Activated CD4-positive, alpha-beta memory T cell treated with anti-CD3 and anti-CD28 coated beads, Interleukin-2, amount 10 ng/mL, durations not matched to agents 7 days and 5 days (primary cell): ENCODE data around the gene ARHGAP6. TPM values are rescaled to one million over a fixed set of nuclear protein-coding genes. Genes with fewer than 3 reads are reported as not detected.

ENCODE experiments used
- CTCF ChIA-PET: fragments of 350-600 bp; sonication (Branson Sonifier 250); formaldehyde crosslinking; loops from one replicate; lab custom pipeline; 2021; ENCODE audit warnings: antibody characterized with exemption, inconsistent platforms; lab: Charles Lee
- POLR2A ChIA-PET: fragments of 350-600 bp; sonication (Branson Sonifier 250); formaldehyde crosslinking; loops from one replicate; lab custom pipeline; 2021; ENCODE audit warnings: antibody characterized with exemption; lab: Charles Lee
- DNase-seq: peaks from one replicate; pipeline ENCODE4 v3.0.0-alpha.2; 2020
- H3K27ac Mint-ChIP-seq: one replicate; pipeline ENCODE4 v1.8.0; 2021; ENCODE audit warnings: mild to moderate bottlenecking, mixed read lengths
- H3K27me3 Mint-ChIP-seq: one replicate; pipeline ENCODE4 v1.8.0; 2021; ENCODE audit warnings: mixed read lengths
- H3K36me3 Mint-ChIP-seq: one replicate; pipeline ENCODE4 v1.8.0; 2021; ENCODE audit warnings: low read depth, mixed read lengths
- H3K4me1 Mint-ChIP-seq: one replicate; pipeline ENCODE4 v1.8.0; 2021; ENCODE audit warnings: mixed read lengths
- H3K4me3 Mint-ChIP-seq: one replicate; pipeline ENCODE4 v1.8.0; 2021; ENCODE audit warnings: mild to moderate bottlenecking, mixed read lengths
- H3K9me3 Mint-ChIP-seq: one replicate; pipeline ENCODE4 v1.8.0; 2021; ENCODE audit warnings: mixed read lengths
- total RNA-seq, 2 experiments: library from RNA; stranded (reverse); gene quantifications; one replicate each; pipeline ENCODE4 v1.2.3, GENCODE V29; 2021

ARHGAP6 gene
- total RNA-seq, 2 experiments from 2014 or later = not detected

DNA sequence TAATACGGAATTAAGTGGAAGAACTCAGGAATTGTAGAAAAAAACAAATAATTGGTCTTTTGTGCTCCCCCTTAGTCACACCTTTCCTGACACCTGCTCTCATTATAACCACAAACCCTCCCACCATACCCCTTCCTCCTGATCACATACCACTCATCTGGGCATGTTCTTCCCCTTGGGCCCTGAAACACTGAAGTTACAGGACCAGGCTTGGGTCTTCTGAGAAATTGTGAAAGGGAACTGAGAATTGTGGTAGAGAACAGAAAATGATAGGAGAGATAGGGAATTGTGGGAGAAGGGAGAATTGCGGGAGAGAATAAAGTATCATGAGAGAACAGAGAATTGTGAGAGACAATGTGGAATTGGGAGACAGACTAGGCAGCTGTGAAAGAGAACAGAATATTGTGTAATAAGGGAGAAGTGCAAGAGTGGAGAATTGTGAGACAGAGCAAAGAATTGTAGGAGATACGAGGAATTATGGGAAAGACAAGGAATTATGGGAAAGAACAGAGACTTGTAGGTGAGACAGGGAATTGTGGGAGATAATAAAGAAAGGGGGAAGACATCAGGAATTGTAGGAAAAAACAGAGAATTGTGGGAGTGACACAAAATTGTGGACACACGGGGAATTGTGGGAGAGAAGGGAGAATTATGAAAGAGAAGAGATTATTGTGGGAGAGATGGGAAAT lies 557.3 kb downstream of the ARHGAP6 start:
- H3K27me3 Mint-ChIP-seq = no peaks in the 10 kb centered on the region
- no peak overlapping the region for H3K27ac Mint-ChIP-seq
- CTCF ChIA-PET = no interaction called here
- POLR2A ChIA-PET = no interaction called here
- no peaks in the 10 kb centered on the region for H3K9me3 Mint-ChIP-seq
- no peak overlapping the region for H3K4me3 Mint-ChIP-seq
- H3K36me3 Mint-ChIP-seq = peaks cover 12% of the 10 kb centered on the region
- no peak for DNase-seq
- H3K4me1 Mint-ChIP-seq = peaks cover 16% of the 10 kb centered on the region

DNA sequence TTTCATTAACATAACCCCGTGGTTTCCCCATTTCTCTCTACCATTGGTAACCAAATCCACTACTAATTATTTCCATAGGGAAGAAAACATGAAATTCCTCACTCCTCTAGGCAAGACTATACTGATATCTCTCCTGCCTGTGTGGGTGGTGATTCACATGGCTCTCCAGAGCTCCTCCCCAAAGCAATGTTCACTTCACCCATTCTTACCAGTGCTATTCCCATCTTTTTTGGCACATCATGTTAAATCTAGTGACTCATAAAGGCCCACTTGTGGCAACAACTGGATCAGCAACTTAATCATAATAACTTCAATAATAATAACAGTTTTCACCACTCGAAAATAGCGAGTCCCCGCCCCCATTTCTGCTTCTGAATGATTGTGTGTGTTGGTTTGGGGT lies 560.6 kb downstream of the ARHGAP6 start:
- CTCF ChIA-PET = no interaction called here
- H3K27ac Mint-ChIP-seq = no peak overlapping the region
- no peaks in the 10 kb centered on the region for H3K9me3 Mint-ChIP-seq
- peaks cover 7% of the 10 kb centered on the region for H3K36me3 Mint-ChIP-seq
- POLR2A ChIA-PET = no interaction called here
- peaks cover 5% of the 10 kb centered on the region for H3K4me1 Mint-ChIP-seq
- no peaks in the 10 kb centered on the region for H3K27me3 Mint-ChIP-seq
- H3K4me3 Mint-ChIP-seq = no peak overlapping the region
- DNase-seq = no peak

DNA sequence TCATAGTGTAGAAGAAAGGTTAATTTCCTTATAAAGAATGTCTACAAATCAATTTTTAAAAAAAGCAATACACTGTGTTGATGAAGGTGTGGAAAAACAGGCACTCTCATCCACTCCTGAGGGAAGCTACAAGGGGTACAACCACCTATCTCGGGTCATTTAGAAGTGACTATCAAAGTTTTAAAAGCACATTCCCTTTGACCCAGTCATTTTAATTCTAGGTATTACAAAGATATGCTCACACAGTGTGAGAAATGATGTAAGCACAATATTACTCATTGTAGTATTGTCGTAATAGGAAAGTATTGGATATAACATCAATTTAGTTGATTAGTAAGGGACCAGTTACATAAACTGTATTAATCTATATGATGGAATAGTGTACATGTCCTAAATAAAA lies 562.0 kb downstream of the ARHGAP6 start:
- H3K27me3 Mint-ChIP-seq = no peaks in the 10 kb centered on the region
- POLR2A ChIA-PET = no interaction called here
- DNase-seq = no peak
- peaks cover 7% of the 10 kb centered on the region for H3K36me3 Mint-ChIP-seq
- H3K27ac Mint-ChIP-seq = no peak overlapping the region
- H3K9me3 Mint-ChIP-seq = no peaks in the 10 kb centered on the region
- no peak overlapping the region for H3K4me3 Mint-ChIP-seq
- H3K4me1 Mint-ChIP-seq = peaks cover 5% of the 10 kb centered on the region
- CTCF ChIA-PET = no interaction called here

DNA sequence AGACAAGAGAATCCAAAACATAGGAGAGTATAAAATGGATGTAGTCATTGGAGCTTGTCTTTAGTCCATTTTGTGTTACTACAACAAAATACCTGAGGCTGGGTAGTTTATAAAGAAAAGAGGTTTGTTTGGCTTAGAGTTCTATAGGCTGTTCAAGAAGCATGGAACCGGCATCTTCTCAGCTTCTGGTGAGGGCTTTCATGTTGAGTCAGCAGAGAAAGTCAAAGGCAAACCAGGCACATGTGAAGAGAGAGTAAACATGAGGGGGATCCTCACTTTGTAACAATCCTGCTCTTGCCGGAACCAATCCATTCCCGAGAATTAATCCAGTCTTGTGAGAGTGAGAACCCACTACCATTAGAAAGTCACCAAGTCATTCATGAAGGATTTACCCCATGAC lies 562.7 kb downstream of the ARHGAP6 start:
- Mint-ChIP-seq H3K36me3 (peaks cover 7% of the 10 kb centered on the region), H3K9me3 (no peaks in the 10 kb centered on the region), H3K27me3 (no peaks in the 10 kb centered on the region), H3K4me1 (peaks cover 5% of the 10 kb centered on the region), H3K4me3 (no peak overlapping the region), H3K27ac (no peak overlapping the region)
- POLR2A ChIA-PET = no interaction called here
- CTCF ChIA-PET = no interaction called here
- no peak for DNase-seq

DNA sequence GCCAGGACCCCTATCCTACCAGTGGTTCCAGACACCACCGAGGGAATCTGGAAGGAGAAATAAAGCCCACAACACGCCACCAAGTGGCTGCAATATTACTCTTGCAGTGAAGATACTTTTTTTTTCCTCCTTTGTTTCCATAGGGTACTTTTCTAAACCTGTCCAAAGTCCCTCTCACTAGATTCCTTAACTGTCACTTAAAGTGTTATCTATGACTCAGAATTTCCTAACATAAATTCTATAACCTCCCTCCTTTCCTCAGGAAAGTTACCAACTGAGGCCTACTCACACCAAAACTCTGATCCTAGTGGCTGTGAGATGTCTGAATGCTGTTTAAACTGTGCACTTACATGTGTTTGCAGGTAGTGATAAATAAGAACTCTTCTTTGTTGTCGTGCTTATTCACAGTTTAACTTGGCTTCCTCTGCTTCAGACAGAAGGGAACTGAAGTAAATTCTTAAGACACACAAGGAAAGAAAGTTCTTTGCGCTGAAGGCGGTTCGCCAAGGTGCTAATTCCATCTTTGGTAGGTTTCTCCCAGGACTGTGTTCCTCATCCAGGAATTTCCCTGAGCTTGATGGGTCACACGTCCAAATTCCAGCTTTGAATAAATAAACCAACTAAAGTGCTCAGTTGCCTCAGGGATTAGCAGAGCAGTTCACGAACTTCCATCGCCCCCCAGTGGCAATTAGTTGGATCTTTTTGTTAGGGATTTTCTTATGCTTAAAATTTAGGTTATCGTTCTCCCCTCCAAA lies 565.3 kb downstream of the ARHGAP6 start:
- H3K27me3 Mint-ChIP-seq = no peaks in the 10 kb centered on the region

DNA sequence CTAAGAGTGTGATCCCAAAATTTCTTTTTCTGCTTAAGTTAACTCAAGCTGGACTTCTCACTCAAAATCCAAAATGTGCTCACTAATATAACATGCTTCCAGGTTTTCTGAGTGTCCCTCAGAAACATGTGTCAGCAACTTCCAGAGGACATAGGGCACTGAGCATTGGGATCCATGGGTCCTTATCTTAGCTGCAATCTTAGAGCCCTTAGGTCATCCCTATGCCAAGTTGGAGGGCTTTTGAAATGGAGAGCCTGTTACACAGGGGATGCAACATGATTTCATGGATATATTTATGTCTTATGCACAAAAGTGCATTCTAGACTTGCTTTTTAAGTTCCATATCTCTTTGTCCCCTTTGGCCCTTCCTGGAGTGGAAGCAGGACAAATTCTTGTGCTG lies 566.3 kb downstream of the ARHGAP6 start:
- Mint-ChIP-seq H3K4me1 (peaks cover 5% of the 10 kb centered on the region), H3K9me3 (no peaks in the 10 kb centered on the region), H3K27ac (no peak overlapping the region), H3K27me3 (no peaks in the 10 kb centered on the region), H3K36me3 (no peaks in the 10 kb centered on the region), H3K4me3 (no peak overlapping the region)
- CTCF ChIA-PET = no interaction called here
- POLR2A ChIA-PET = no interaction called here
- no peak for DNase-seq

More for the DNA sequence above, 565.3 kb downstream of the ARHGAP6 start:
- CTCF ChIA-PET = no interaction called here
- H3K4me1 Mint-ChIP-seq = peaks cover 5% of the 10 kb centered on the region
- no peaks in the 10 kb centered on the region for H3K36me3 Mint-ChIP-seq
- H3K27ac Mint-ChIP-seq = no peak overlapping the region
- H3K4me3 Mint-ChIP-seq = no peak overlapping the region
- no peaks in the 10 kb centered on the region for H3K9me3 Mint-ChIP-seq
- DNase-seq = no peak
- POLR2A ChIA-PET = no interaction called here

DNA sequence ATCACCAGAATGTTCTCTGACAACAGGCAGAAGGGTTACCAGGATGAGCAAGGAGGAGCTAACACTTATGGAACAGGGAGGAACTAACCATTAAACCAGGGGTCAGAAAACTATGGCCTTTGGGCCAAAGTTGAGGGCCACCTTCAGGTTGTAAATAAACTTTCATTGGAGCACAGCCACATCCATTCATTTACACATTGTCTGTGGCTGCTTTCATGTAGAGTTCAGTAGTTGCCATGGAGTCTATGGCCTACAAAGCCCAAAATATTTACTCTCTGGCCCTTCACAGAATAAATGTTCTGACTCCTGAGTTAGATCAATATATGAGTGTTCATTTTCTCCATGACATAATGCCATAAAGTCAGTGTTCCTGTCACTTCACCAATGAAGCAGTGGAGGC lies 567.8 kb downstream of the ARHGAP6 start:
- Mint-ChIP-seq H3K27ac (no peak overlapping the region), H3K27me3 (no peaks in the 10 kb centered on the region), H3K36me3 (no peaks in the 10 kb centered on the region), H3K9me3 (no peaks in the 10 kb centered on the region), H3K4me3 (no peak overlapping the region), H3K4me1 (peaks cover 2% of the 10 kb centered on the region)
- DNase-seq = no peak
- ChIA-PET POLR2A (no interaction called here), CTCF (no interaction called here)

DNA sequence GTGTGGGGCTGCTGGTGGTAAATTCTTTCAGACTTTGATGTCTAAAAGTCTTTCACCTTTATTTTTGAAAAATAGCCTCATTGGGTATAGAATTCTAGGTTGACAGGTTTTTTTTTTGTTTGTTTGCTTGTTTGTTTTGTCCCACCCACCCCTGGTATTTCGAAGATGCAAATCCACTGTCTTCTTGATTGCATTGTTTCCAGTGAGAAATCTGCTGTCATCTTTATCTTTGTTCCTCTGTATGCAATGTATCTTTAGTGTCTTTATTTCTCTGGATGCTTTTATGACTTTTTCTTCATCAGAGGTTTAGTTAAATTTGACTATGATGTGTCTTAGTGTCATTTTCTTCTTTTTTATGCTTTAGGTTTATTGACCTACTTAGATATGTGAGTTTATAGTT lies 575.9 kb downstream of the ARHGAP6 start:
- H3K4me3 Mint-ChIP-seq = no peak overlapping the region
- POLR2A ChIA-PET = no interaction called here

More for the DNA sequence above, 575.9 kb downstream of the ARHGAP6 start:
- no peaks in the 10 kb centered on the region for H3K4me1 Mint-ChIP-seq
- peaks cover 3% of the 10 kb centered on the region for H3K9me3 Mint-ChIP-seq
- DNase-seq = no peak
- CTCF ChIA-PET = no interaction called here
- no peaks in the 10 kb centered on the region for H3K27me3 Mint-ChIP-seq
- no peak overlapping the region for H3K27ac Mint-ChIP-seq
- no peaks in the 10 kb centered on the region for H3K36me3 Mint-ChIP-seq

Other genes starting within 250 kb of the ARHGAP6 start
- 10 to 100 TPM; 59.6 to 65.4 TPM for gene MSL3, start 92.3 kb upstream of the ARHGAP6 start, total RNA-seq